Measurements from ENCODE around the gene CRYGS.
"Not testable (repeated sequence)": the region's sequence is repeated elsewhere in the genome, so short reads cannot be mapped to it uniquely, and the experiment has no call there.

The CRYGS gene

GRCh38 chr3:186515125-186515524, 29.1 kb downstream of the CRYGS start:
- DNase-seq, result no peak

- DNase-seq, result no peak
Measured at GRCh38 chr3:186514296-186515002, 29.7 kb downstream of the CRYGS start.

DNA sequence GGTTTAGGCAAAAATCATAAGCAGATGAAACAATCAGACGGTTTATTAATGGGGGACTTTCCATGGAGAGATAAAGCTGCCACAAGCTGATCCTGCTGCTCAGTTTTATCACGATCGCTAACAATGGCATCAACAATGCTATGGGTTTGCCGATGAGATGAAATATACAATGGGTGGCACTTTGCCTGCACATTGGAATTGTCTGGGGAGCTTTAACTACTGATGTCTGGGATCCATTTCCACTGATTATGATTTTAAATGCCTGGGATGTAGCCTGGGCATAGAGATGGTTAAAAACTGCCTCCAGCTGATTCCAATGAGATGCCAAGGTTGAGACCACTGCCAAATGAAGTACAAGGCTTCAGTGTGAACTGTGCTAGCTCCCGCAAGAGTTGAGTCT, 30.8 kb downstream of the CRYGS start:
- DNase-seq, result no peak

GRCh38 chr3:186512570-186513302, 31.4 kb downstream of the CRYGS start:
- DNase-seq, result no peak

DNA sequence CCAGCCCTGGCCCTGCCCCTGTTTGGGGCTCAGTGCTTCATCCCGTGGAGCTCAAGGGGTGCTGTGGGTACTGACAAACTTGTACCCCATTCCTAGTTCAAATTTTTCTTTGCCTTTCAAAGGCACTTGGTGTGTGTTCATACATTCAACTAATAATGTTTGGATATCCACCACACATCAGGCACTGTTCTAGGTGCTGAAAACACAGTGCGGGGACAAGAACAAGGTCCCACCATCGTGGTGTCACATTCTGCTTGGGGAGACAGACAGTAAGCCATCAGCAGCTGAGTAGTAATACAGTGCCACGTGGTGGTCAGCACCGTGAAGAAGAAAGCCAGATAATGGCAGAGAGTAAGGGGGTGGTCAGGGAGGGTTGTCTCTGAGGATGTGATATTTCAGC, 32.5 kb downstream of the CRYGS start:
- DNase-seq, result no peak

DNA sequence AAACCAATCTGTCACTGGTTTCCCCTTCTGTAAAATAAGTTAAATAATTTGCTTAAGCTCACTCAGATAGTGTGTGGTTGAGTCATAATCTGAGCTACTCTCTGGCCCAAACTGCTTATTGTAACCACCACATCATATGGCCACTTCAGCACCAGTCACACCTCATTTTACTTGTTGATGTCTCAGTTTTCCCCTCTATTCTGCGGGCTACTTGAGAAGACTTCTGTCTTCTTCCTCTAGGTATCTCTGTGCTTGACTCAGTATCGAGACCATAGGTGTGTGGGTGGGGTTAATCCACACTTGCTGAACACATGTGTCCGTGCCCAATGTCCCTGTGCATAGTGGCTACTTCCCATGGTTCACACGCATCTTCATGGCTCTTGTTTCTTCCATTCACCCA, 32.9 kb downstream of the CRYGS start:
- no peak for DNase-seq

DNA sequence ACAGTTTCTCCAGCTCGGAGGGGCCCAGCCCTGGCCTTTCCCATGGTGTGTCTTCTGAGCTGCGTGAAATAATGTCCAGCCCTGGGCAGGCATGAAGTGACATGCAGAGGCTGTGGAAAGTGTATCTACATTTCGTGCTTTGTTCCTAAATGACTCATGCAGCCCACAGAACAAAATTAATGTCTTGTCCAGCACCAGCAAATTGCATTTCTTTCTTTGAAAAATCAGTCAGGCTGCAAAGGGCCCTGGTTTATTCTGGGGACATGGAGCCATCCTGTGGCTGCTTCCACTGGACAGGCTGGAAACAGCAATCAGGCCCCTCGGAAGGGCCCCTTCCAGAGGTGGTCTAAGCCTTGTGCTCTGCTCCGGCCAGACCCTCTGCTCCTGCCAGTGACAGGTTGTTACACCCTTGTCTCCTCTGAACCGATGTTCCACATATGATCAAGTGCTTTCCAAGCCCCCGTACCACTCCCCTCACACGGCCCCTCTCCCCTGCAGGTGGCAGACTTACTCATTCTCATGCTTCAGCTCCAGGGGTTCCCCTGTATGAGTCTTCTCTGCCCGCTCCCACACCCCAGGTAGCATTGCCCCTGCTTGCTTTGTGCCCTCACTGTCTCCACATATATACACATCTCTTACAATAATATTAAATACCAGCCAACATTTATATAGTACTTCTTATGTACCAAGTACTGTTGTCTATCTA, 33.7 kb downstream of the CRYGS start:
- DNase-seq, result no peak

GRCh38 chr3:186509423-186509822, 34.8 kb downstream of the CRYGS start:
- DNase-seq, result no peak

- DNase-seq, result no peak
Measured at GRCh38 chr3:186506857-186507256, 37.3 kb downstream of the CRYGS start.

- no peak for DNase-seq
Measured at GRCh38 chr3:186506191-186506739, 37.9 kb downstream of the CRYGS start.

DNA sequence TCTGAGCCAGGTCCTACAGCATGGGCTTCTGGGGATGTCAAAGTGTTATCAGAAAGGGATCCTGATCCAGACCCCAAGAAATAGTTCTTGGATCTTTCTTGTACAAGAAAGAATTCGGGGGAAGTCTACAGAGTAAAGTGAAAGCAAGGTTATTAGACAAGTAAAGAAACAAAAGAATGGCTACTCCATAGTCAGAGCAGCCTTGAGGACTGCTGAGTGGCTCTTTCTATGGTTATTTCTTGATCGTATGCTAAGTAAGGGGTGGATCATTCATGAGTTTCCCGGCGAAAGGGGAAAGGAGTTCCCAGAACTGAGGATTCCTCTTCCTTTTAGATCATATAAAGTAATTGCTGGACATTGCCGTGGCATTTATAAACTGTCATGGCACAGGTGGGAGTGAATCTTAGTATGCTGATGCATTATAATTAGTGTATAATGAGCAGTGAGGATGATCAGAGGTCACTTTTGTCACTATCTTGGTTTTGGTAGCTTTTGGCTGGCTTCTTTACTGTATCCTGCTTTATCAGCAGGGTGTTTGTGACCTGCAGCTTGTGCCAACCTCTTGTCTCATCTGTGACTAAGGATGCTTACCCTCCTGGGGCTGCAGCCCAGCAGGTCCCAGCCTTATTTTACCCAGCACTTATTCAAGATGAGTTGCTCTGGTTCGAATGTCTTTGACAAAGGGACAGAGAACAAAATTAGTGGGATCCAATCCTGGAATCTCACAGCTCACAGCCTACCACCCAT, 41.0 kb downstream of the CRYGS start:
- no peak for DNase-seq

- DNase-seq, result no peak
Measured at GRCh38 chr3:186502138-186502948, 41.8 kb downstream of the CRYGS start.

GRCh38 chr3:186499949-186500348, 44.2 kb downstream of the CRYGS start:
- DNase-seq, result not testable (repeated sequence)

DNA sequence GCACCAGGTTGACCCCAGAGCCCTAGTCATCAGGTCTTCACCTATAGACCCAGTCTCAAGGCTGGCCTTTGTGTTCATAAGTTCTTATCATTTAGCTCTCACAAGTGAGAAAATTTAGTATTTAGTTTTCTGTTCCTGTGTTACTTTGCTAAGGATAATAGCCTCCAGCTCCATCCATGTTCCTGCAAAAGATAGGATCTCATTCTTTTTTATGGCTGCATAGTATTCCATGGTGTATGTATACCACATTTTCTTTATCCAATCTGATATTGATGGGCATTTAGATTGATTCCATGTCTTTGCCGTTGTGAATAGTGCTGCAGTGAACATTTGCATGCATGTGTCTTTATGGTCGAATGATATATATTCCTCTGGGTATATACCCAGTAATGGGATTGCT, 46.2 kb downstream of the CRYGS start:
- DNase-seq, result not testable (repeated sequence)

DNA sequence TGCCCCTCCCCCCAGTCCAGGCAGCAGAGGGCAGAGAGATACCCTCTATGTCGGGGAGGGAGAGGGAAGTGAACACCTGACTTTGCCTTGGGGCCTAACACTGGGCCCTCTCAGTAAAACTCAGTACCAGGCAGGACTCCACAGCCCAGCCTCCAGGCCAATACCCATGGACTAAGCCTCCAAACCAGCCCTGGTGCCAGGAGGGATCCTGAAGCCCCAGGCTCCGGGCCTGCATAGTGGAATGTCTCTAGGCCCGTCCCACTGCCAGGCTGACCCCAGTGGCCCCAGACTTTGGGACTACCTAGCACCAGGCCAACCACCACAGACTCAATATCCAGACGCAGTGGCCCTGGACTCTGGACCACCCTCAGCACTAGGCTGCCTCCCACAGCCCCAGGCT, 46.6 kb downstream of the CRYGS start:
- DNase-seq, result no peak

- no peak for DNase-seq
Measured at GRCh38 chr3:186496635-186497034, 47.5 kb downstream of the CRYGS start.

- no peak for DNase-seq
Measured at GRCh38 chr3:186496016-186496415, 48.2 kb downstream of the CRYGS start.

DNA sequence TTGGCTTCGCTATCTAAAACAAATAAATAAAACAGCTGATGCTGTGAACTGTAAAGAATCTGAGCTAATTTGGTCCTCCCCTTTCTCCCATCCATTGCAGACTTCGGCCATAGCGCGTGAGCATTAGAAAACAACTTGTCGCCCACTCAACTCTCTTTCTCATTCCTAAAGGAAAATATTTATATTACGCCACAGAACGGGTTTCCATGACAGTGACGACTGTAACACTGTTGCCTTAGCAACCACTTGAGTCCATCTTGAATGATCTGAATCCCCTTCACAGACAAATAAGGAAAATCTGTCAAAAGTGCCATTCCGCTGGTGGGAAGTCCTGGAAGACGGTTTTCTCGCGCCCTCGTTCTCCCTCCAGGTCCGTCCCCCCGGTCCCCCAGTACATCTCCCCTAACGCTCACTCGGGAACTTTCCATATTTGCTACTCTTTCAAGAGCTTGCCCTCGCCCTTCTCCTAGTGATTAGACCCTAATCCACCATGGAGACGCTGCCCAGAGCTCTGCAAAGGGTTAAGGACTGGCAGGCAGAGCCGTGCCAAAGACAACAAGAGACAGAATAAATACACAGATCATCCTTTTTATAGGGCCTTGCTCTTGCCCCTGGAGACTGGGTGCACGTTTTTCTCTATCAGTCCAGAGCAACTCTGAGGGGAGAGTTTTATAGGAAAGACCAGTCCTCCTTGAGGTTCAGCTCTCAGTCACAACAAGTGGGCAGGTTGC, 50.5 kb downstream of the CRYGS start:
- DNase-seq, result no peak

DNA sequence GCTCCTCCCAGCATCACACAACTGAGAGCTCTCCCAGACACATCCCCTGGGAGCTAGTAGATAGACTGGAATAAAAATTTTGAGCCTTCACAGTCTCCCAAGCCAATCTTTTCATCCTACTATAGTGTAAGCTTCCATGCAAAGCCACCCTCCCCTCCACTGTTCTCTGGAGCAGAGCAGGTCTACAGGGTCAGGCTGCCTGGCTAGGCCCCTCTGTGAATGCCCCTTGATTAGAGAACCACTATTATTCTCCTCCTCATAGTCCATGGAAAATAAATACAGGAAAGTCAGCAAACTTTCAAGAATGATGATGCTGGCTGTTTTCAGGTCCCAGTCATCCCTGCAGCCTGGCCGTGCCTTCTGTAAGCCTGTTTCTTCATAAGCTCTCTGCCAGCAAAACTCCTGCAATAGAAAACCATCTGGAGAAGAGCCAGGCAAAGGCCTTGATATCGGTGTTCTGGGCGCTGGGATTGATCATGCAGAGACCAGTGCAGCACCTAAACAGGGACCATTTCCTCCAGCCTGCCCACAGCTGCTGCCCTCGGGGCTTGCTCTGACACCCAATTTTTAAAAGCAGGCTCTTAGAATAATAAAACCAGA, 51.7 kb downstream of the CRYGS start:
- no peak for DNase-seq

- DNase-seq, result no peak
Measured at GRCh38 chr3:186489507-186489906, 54.7 kb downstream of the CRYGS start.

Data from NCI-H774 (cell line).